Measurements from ENCODE around the gene CCDC117. TPM values are rescaled to one million over a fixed set of nuclear protein-coding genes. Genes with fewer than 3 reads are reported as not detected.

The CCDC117 gene
- total RNA-seq, 1 donor from 2014 or later = 8.4 TPM

GRCh38 chr22:28791841-28792490, 19.5 kb downstream of the CCDC117 start:
- no peak for TF ChIP-seq CTCF (IDR thresholded peaks at IDR 0.05; ENCODE audit: insufficient read depth, low read length, severe bottlenecking)
- DNase-seq (ENCODE audit: low read depth) = no peak
- H3K36me3 ChIP-seq (ENCODE audit: control insufficient read depth, insufficient read depth, low read length) = peaks cover 17% of the 10 kb centered on the region

GRCh38 chr22:28792491-28793383, 20.2 kb downstream of the CCDC117 start:
- no peak for DNase-seq (ENCODE audit: low read depth)
- no peak for FAIRE-seq
- peaks cover 23% of the 10 kb centered on the region for H3K36me3 ChIP-seq (ENCODE audit: control insufficient read depth, insufficient read depth, low read length)

More at GRCh38 chr22:28791841-28792490, 19.5 kb downstream of the CCDC117 start:
- Histone ChIP-seq H3K4me3 (ENCODE audit: low read depth, low read length) (no peak overlapping the region), H3K27me3 (ENCODE audit: control insufficient read depth, insufficient read depth, low read length) (no peaks in the 10 kb centered on the region)
- FAIRE-seq = no peak

GRCh38 chr22:28793976-28794584, 21.6 kb downstream of the CCDC117 start:
- FAIRE-seq (no peak), DNase-seq (ENCODE audit: low read depth) (no peak)
- Histone ChIP-seq H3K27me3 (ENCODE audit: control insufficient read depth, insufficient read depth, low read length) (no peaks in the 10 kb centered on the region), H3K4me3 (ENCODE audit: low read depth, low read length) (no peak overlapping the region), H3K36me3 (ENCODE audit: control insufficient read depth, insufficient read depth, low read length) (peaks cover 28% of the 10 kb centered on the region)
- no peak for TF ChIP-seq CTCF (IDR thresholded peaks at IDR 0.05; ENCODE audit: insufficient read depth, low read length, severe bottlenecking)

More at GRCh38 chr22:28792491-28793383, 20.2 kb downstream of the CCDC117 start:
- no peak for TF ChIP-seq CTCF (IDR thresholded peaks at IDR 0.05; ENCODE audit: insufficient read depth, low read length, severe bottlenecking)
- no peak overlapping the region for H3K4me3 ChIP-seq (ENCODE audit: low read depth, low read length)
- no peaks in the 10 kb centered on the region for H3K27me3 ChIP-seq (ENCODE audit: control insufficient read depth, insufficient read depth, low read length)

GRCh38 chr22:28795071-28795693, 22.7 kb downstream of the CCDC117 start:
- TF ChIP-seq CTCF (IDR thresholded peaks at IDR 0.05; ENCODE audit: insufficient read depth, low read length, severe bottlenecking) = no peak
- no peak overlapping the region for H3K4me3 ChIP-seq (ENCODE audit: low read depth, low read length)
- H3K36me3 ChIP-seq (ENCODE audit: control insufficient read depth, insufficient read depth, low read length) = peaks cover 28% of the 10 kb centered on the region
- no peak for FAIRE-seq
- DNase-seq (ENCODE audit: low read depth) = no peak
- H3K27me3 ChIP-seq (ENCODE audit: control insufficient read depth, insufficient read depth, low read length) = no peaks in the 10 kb centered on the region

- TF ChIP-seq CTCF (IDR thresholded peaks at IDR 0.05; ENCODE audit: insufficient read depth, low read length, severe bottlenecking) = no peak
- DNase-seq (ENCODE audit: low read depth) (no peak), FAIRE-seq (no peak)
- H3K4me3 ChIP-seq (ENCODE audit: low read depth, low read length) = no peak overlapping the region
- no peaks in the 10 kb centered on the region for H3K27me3 ChIP-seq (ENCODE audit: control insufficient read depth, insufficient read depth, low read length)
- H3K36me3 ChIP-seq (ENCODE audit: control insufficient read depth, insufficient read depth, low read length) = peaks cover 28% of the 10 kb centered on the region
Observed at GRCh38 chr22:28795932-28796856, 23.7 kb downstream of the CCDC117 start.
